Right atrium auricular region (tissue), 2 donors: ENCODE results near the gene CEP78. TPM values are rescaled to one million over a fixed set of nuclear protein-coding genes. Genes with fewer than 3 reads are reported as not detected.

Experiments
- DNase-seq: peaks from one replicate; pipeline ENCODE4 v3.0.0-alpha.2; 2019; ENCODE audit warnings: low spot score
- H3K27ac ChIP-seq, 2 donors: fragments of 200-600 bp; sonication (generic); 1 replicate in 1 of 2; 2 replicates in 1 of 2; pipeline ENCODE4 v1.5.1; 2016 to 2019
- H3K27me3 ChIP-seq, 2 donors: fragments of 200-600 bp; sonication (generic); one replicate each; pipeline versions ENCODE4 v1.5.1 to v1.6.0; 2017 to 2019
- H3K36me3 ChIP-seq: fragments of 200-600 bp; sonication (generic); one replicate; pipeline ENCODE4 v1.5.1; 2016
- H3K4me1 ChIP-seq, 2 donors: fragments of 200-600 bp; sonication (generic); one replicate each; pipeline versions ENCODE4 v1.5.1 to v1.6.0; 2017 to 2019
- H3K4me3 ChIP-seq, 2 donors: fragments of 200-600 bp; sonication (generic); 1 replicate in 1 of 2; 2 replicates in 1 of 2; pipeline ENCODE4 v1.5.1; 2017 to 2019; ENCODE audit warnings: mild to moderate bottlenecking in 1 of 2, moderate library complexity in 1 of 2
- H3K9me3 ChIP-seq, 2 donors: fragments of 200-600 bp; sonication (generic); one replicate each; pipeline ENCODE4 v1.5.1; 2019
- CTCF ChIP-seq, 2 donors: fragments of 200-600 bp; sonication (generic); IDR thresholded peaks; one replicate each; pipeline ENCODE4 v1.5.1; 2019; ENCODE audit warnings: antibody characterized with exemption in 2 of 2
- total RNA-seq, 2 donors: library from RNA; depleted of rRNA; stranded (reverse); fragments of >200 nt; gene quantifications; one replicate each; pipeline ENCODE4 v1.1.0, GENCODE V29; 2016

The CEP78 gene
- total RNA-seq, 2 donors from 2014 or later: 2.4 to 4.2 TPM

- H3K27me3 ChIP-seq: no peaks in the 10 kb centered on the region
- no peak for TF ChIP-seq CTCF (IDR thresholded peaks at IDR 0.05)
- H3K9me3 ChIP-seq: no peaks in the 10 kb centered on the region
- H3K4me3 ChIP-seq: no peak overlapping the region
- no peaks in the 10 kb centered on the region for H3K4me1 ChIP-seq
- no peak overlapping the region for H3K27ac ChIP-seq
- no peak for DNase-seq
- no peaks in the 10 kb centered on the region for H3K36me3 ChIP-seq
Observed at GRCh38 chr9:78314550-78314949, 78.7 kb downstream of the CEP78 start.

DNA sequence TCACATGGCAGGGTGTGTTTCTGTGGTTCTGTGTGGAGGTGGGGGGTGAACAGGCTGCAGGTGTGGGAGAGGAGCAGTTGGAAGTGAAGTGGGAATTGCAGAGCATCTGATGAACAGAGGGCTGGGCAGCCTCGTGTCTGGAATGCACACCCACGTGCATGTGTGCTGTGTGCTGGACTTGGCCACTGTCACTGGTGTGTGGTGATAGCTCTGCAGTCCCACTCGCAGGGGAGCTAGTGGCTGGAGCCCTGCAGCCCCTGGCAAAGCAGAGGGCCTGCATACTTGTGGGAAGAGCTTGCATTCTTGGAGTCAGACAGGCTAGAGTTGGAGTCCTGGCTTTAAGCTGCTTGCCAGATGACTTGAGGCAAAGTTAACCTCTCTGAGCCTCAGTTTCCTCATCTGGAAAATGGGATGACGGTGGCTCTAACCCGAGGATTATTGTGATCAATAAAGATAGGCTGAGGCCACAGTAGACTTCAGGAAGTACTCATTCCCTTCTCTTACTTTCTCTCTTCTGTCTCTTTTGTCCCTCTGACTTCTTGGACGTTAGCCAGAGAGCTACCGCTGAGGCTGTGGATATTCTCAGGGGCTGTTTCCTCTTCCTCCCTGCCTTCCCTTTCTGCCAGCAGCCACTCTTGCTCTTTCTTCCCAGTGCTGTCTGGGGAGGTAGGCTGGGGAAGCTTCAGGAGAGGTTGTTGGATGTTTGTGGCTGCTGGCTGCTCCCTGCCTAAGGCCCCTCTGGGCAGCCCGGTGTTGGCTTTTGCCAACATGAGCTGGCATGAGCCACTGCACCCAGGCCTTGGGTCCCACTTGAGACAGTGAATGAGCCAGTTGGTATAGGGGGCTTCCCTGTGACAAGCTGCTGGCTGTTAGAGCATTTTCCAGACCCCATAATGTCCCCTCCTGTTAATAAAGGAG, 79.3 kb downstream of the CEP78 start:
- Histone ChIP-seq H3K4me3 (no peak overlapping the region), H3K36me3 (no peaks in the 10 kb centered on the region), H3K27ac (no peak overlapping the region), H3K9me3 (no peaks in the 10 kb centered on the region), H3K27me3 (no peaks in the 10 kb centered on the region), H3K4me1 (no peaks in the 10 kb centered on the region)
- no peak for TF ChIP-seq CTCF (IDR thresholded peaks at IDR 0.05)
- DNase-seq: no peak

- TF ChIP-seq CTCF (IDR thresholded peaks at IDR 0.05): no peak
- H3K36me3 ChIP-seq: no peaks in the 10 kb centered on the region
- DNase-seq: peak; percentile 38
- H3K27me3 ChIP-seq: no peaks in the 10 kb centered on the region
- no peak overlapping the region for H3K27ac ChIP-seq
- H3K9me3 ChIP-seq: no peaks in the 10 kb centered on the region
- no peaks in the 10 kb centered on the region for H3K4me1 ChIP-seq
- H3K4me3 ChIP-seq: no peak overlapping the region
Observed at GRCh38 chr9:78316166-78316892, 80.5 kb downstream of the CEP78 start.

GRCh38 chr9:78319197-78320029, 83.5 kb downstream of the CEP78 start:
- Histone ChIP-seq H3K4me3 (no peak overlapping the region), H3K27me3 (no peaks in the 10 kb centered on the region), H3K4me1 (no peaks in the 10 kb centered on the region), H3K9me3 (no peaks in the 10 kb centered on the region), H3K27ac (no peak overlapping the region), H3K36me3 (no peaks in the 10 kb centered on the region)
- DNase-seq: no peak
- TF ChIP-seq CTCF (IDR thresholded peaks at IDR 0.05): no peak

DNA sequence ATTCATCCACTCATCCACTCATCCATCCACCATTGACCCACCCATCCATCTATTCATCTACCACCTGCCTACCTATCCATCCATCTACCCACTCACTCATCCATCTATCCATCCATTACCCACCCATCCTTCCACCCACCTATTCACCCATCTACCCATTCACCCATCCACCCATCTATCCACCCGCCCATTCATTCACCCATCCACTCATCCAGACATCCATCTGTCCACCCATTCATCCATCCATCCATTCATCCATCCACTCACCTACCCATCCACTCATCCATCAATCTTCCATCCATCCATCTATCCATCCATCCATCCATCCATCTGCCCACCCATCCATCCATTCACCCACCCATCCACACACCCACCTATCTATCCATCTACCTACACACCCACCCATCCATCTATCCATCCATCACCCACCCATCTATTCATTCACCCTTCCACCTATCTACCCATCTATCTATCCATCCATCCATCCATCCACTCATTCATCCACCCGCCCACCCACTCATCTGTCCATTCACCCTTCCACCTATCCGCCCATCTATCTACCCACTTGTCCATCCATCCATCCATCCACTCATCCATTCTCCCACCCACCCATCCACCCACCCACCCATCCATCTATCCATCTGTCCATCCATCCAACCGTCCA, 84.3 kb downstream of the CEP78 start:
- TF ChIP-seq CTCF (IDR thresholded peaks at IDR 0.05): no peak
- Histone ChIP-seq H3K4me3 (no peak overlapping the region), H3K27ac (no peak overlapping the region), H3K27me3 (no peaks in the 10 kb centered on the region), H3K9me3 (no peaks in the 10 kb centered on the region), H3K36me3 (no peaks in the 10 kb centered on the region), H3K4me1 (no peaks in the 10 kb centered on the region)
- no peak for DNase-seq
